GM12874 (cell line): ENCODE results near the gene DHRS12.

ENCODE experiments used
- TF ChIP-seq, protein P1 (sequence below): IDR thresholded peaks from 2 replicates; pipeline ENCODE4 v1.5.1; 2011; ENCODE audit warnings: low read depth, mild to moderate bottlenecking, control low read depth, low read length, moderate library complexity; ENCODE audit not compliant: insufficient read depth

Gene DHRS12

DNA sequence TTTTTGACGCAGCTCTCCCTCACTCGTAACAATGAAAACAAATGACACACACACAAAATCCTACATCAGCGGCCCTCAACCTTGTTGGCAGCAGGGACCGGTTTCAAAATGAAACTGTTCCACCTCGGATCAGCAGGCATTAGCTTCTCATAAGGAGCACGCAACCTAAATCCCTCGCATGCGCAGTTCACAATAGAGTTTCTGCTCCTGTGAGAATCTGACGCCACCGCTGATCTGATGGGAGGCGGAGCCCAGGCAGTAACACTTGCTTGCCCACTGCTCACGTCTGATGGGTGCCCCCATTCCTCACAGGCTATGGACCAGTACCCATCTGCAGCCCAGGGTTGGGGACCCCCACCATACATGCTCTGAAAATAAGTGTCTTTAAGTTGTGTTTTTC is 43.4 kb downstream of the DHRS12 start:
- TF ChIP-seq, protein P1, sequence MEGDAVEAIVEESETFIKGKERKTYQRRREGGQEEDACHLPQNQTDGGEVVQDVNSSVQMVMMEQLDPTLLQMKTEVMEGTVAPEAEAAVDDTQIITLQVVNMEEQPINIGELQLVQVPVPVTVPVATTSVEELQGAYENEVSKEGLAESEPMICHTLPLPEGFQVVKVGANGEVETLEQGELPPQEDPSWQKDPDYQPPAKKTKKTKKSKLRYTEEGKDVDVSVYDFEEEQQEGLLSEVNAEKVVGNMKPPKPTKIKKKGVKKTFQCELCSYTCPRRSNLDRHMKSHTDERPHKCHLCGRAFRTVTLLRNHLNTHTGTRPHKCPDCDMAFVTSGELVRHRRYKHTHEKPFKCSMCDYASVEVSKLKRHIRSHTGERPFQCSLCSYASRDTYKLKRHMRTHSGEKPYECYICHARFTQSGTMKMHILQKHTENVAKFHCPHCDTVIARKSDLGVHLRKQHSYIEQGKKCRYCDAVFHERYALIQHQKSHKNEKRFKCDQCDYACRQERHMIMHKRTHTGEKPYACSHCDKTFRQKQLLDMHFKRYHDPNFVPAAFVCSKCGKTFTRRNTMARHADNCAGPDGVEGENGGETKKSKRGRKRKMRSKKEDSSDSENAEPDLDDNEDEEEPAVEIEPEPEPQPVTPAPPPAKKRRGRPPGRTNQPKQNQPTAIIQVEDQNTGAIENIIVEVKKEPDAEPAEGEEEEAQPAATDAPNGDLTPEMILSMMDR, result no peak

DNA sequence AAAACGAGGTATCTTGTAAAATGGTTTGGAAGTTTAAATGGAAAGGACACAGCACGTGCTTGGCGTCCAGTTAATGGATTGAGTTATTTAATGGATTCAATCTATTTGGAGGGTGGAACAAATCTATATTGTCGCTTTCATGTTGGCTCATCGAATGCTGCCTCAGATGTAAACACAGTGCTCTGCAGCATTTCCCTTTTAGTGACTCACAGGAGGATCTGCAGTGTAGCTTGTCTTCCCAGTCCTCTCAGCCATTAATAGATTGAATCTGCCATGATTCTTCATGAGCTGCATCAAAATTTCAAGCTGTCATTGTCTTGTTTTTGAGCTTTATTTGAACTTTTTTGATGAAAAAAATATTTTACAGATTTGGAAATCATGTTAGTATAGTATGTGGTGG is 44.7 kb downstream of the DHRS12 start:
- TF ChIP-seq, protein P1, result no peak

DNA sequence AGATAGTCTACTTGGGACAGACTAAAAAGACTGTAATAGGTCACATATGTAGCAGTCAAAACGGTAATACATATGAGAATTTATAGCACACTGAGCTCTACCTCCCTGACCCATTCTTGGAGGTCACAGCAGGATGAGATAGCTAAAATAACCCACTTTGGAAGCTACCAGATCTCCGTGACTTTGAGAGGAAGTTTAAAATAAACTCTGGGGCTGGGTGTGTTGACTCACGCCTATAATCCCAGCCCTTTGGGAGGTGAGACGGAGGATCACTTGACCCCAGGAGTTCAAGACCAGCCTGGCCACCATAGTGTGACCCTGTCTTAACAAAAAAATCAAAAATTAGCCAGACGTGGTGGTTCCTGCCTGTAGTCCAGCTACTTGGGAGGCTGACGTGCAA is 45.3 kb downstream of the DHRS12 start:
- TF ChIP-seq, protein P1, result no peak

DNA sequence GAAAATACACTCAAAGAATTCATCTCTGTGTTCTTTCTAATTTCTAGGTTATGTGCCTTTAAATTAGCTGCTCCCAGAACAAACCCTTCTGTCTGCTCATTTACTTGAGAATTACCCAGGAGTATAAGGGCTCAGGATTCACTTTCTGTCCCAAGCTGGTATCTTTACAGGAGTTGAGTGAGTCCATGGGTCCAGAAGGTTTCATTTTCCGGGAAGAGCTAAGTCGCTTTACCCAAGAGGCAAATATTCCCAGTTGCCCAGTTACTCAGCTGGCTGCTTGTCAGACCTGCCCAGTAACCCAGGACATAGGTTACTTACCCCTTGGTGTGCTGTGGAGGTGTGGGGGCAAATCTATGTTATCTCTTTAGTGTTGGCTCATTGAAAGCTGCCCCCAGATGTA is 47.3 kb downstream of the DHRS12 start:
- TF ChIP-seq, protein P1, result no peak

DNA sequence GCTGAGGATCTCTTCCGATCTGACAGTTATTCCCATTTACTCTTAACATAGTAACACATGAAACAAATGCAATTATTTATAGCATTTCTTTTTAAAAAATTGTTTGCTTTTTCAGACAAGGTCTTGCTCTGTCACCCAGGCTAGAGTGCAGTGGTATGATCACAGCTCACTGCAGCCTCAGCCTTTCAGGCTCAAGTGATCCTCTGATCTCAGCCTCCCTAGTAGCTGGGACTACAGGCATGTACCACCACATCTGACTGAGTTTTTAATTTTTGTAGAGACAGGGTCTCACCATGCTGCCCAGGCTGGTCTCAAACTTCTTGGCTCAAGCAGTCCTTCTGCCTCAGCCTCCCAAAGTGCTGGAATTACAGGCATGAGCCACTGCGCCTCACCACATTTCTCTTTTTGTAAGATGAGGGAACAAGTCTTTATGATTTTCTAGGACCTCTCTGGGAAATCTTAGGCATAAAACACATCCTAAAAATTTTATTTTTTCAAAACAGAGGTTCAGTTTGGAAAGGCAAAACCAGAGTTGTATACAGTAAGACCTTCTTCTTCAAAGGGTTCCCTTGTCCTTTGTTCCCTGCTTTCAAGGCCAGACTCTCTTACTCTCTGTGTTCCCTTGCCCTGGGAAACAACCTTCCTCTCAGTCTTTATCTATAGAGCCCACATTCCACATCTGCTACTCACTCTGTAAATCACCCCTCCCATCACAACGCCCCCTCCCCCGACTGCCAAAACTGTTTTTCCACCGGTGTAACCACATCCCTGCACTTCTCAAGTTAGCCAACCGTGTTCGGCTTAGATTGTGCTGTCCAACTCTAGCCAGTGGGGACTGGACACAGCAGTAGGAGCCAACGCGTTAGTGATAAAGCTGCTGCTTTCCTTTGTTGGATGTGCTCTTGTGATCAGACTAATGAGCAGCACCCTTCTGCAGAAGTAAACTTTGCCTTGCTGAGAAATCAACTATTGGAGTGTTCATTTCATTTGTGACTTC is 56.2 kb downstream of the DHRS12 start:
- TF ChIP-seq, protein P1, result no peak

DNA sequence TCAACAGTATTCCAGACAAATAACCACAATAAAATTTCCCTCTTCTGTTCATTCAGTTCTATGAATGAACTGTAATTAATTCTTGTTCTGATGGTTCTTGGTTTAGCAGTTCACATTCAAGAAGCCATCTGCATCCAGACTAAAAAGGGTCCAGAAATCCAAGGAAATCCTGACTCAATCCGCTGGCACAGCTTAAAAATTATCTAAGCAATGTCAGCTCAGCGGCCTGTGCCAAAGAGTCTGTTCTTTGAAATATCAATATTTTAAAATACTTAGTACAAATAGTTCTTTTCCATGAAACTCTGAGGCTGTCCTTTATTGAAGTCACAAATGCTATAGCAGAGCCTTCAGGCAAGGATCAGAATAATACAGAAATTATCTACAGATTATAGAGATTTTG is 57.2 kb downstream of the DHRS12 start:
- TF ChIP-seq, protein P1, result no peak

DNA sequence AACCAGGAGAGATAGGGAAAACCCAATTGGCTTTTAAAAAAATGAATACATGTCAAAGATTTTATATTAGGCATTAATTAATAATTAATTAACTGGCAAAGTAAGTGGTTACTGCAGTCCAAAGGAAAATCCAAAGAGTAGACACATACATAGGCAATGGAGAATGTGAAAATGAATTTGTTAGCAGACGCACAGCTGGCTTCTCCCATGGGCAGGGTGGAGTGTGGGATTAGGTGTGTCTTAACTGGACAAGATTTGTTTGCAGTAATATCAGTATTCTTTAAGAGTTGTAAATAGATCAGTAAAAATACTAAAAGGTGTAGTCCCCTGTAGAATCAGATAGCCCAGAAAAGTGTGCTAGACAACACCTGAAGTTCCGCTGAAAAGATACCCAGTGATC is 58.7 kb downstream of the DHRS12 start:
- TF ChIP-seq, protein P1, result no peak
